HepG2 (cell line): ENCODE measurements around the gene MTURN. TPM values are rescaled to one million over a fixed set of nuclear protein-coding genes. Genes with fewer than 3 reads are reported as not detected.

Source experiments
- ARID2 ChIP-seq: sonication (generic); formaldehyde crosslinking; IDR thresholded peaks from 2 replicates; pipeline ENCODE4 v1.8.1; 2022; ENCODE audit warnings: mild to moderate bottlenecking, missing genetic modification reagents, borderline replicate concordance
- BATF2 ChIP-seq: sonication (generic); formaldehyde crosslinking; IDR thresholded peaks from 2 replicates; pipeline ENCODE4 v1.8.0; 2022; ENCODE audit warnings: mild to moderate bottlenecking, missing genetic modification reagents, moderate library complexity
- CSRNP1 ChIP-seq: sonication (generic); formaldehyde crosslinking; IDR thresholded peaks from 2 replicates; pipeline ENCODE4 v1.8.1; 2023; ENCODE audit warnings: mild to moderate bottlenecking, missing genetic modification reagents
- E2F2 ChIP-seq: sonication (generic); formaldehyde crosslinking; IDR thresholded peaks from 2 replicates; pipeline ENCODE4 v1.4.0; 2020; ENCODE audit warnings: missing genetic modification reagents, borderline replicate concordance
- KDM4B ChIP-seq: sonication (generic); formaldehyde crosslinking; IDR thresholded peaks from 2 replicates; pipeline ENCODE4 v1.4.0; 2020; ENCODE audit warnings: missing genetic modification reagents
- KLF15 ChIP-seq: sonication (generic); formaldehyde crosslinking; IDR thresholded peaks from 2 replicates; pipeline ENCODE4 v1.8.1; 2023; ENCODE audit warnings: borderline replicate concordance, mild to moderate bottlenecking, inconsistent platforms, missing genetic modification reagents, mixed read lengths
- SALL1 ChIP-seq: sonication (generic); formaldehyde crosslinking; IDR thresholded peaks from 2 replicates; pipeline ENCODE4 v1.8.0; 2022; ENCODE audit warnings: mild to moderate bottlenecking, missing genetic modification reagents
- SIX4 ChIP-seq: sonication (generic); formaldehyde crosslinking; IDR thresholded peaks from 2 replicates; pipeline ENCODE4 v1.4.0; 2020; ENCODE audit warnings: missing genetic modification reagents
- ZBTB14 ChIP-seq: sonication (generic); formaldehyde crosslinking; IDR thresholded peaks from 2 replicates; pipeline ENCODE4 v1.4.0; 2020; ENCODE audit warnings: missing genetic modification reagents
- ZBTB43 ChIP-seq: sonication (generic); formaldehyde crosslinking; conservative IDR thresholded peaks from 2 replicates; pipeline ENCODE4 v1.4.0; 2020; ENCODE audit warnings: missing genetic modification reagents
- ZNF230 ChIP-seq: sonication (generic); formaldehyde crosslinking; IDR thresholded peaks from 2 replicates; pipeline ENCODE4 v1.4.0; 2020; ENCODE audit warnings: mild to moderate bottlenecking, missing genetic modification reagents
- ZNF468 ChIP-seq: sonication (generic); formaldehyde crosslinking; IDR thresholded peaks from 2 replicates; pipeline ENCODE4 v1.8.0; 2022; ENCODE audit warnings: mild to moderate bottlenecking, moderate library complexity, missing genetic modification reagents
- ZNF549 ChIP-seq: sonication (generic); formaldehyde crosslinking; IDR thresholded peaks from 2 replicates; pipeline ENCODE4 v1.5.0; 2020; ENCODE audit warnings: missing genetic modification reagents
- ZNF550 ChIP-seq: sonication (generic); formaldehyde crosslinking; IDR thresholded peaks from 2 replicates; pipeline ENCODE4 v1.4.0; 2020; ENCODE audit warnings: mild to moderate bottlenecking, missing genetic modification reagents, borderline replicate concordance
- ZNF576 ChIP-seq: sonication (generic); formaldehyde crosslinking; IDR thresholded peaks from 2 replicates; pipeline ENCODE4 v1.4.0; 2020; ENCODE audit warnings: mild to moderate bottlenecking, missing genetic modification reagents
- ZNF615 ChIP-seq: sonication (generic); formaldehyde crosslinking; IDR thresholded peaks from 2 replicates; pipeline ENCODE4 v1.5.0; 2020; ENCODE audit warnings: mild to moderate bottlenecking, missing genetic modification reagents, borderline replicate concordance
- ZNF639 ChIP-seq: conservative IDR thresholded peaks from 2 replicates; pipeline ENCODE4 v1.6.1; 2018; ENCODE audit warnings: missing genetic modification reagents
- ZNF777 ChIP-seq: sonication (generic); formaldehyde crosslinking; IDR thresholded peaks from 2 replicates; pipeline ENCODE4 v1.4.0; 2020; ENCODE audit warnings: missing genetic modification reagents
- ZNF788 ChIP-seq: sonication (generic); formaldehyde crosslinking; IDR thresholded peaks from 2 replicates; pipeline ENCODE4 v1.5.0; 2020; ENCODE audit warnings: mild to moderate bottlenecking, missing genetic modification reagents, borderline replicate concordance
- ZSCAN25 ChIP-seq: sonication (generic); formaldehyde crosslinking; IDR thresholded peaks from 2 replicates; pipeline ENCODE4 v1.8.0; 2022; ENCODE audit warnings: mild to moderate bottlenecking, missing genetic modification reagents
- polyA plus RNA-seq, 8 experiments: library from polyadenylated mRNA; depleted of rRNA in 3 of 8; stranded (reverse) in 7 of 8; unstranded in 1 of 8; fragments of >200 nt; fragmentation: Illumina TruSeq in 4 of 8; extraction: Trizol in 4 of 8; gene quantifications; 2 replicates each; pipeline versions ENCODE4 v1.2.1 to v1.2.3, GENCODE V29; 2011 to 2016; ENCODE audit warnings: low read depth in 4 of 8, missing spikeins in 1 of 8, mixed read lengths in 1 of 8; ENCODE audit not compliant: insufficient read depth in 1 of 8
- total RNA-seq, 5 experiments: library from RNA; depleted of rRNA; stranded (reverse); fragments of >200 nt; fragmentation: Illumina TruSeq; extraction: Trizol; gene quantifications; 2 replicates each; pipeline ENCODE4 v1.2.3, GENCODE V29; 2016; ENCODE audit warnings: low read depth in 1 of 5

Gene MTURN
- total and polyA plus RNA-seq, 2 of the 13 experiments (the other 11 are each of a cell fraction or from before 2014, with no cell fraction given) = 5.7 to 7.2 TPM

GRCh38 chr7:30135301-30136116 is 723 bp downstream of the MTURN start (continued):
- TF ChIP-seq SALL1 (CRISPR knock-in tag) (peak; percentile 62; the same call in 1 of the 2 replicates), ZNF576 (no peak), ZBTB14 (peak; percentile 74), KLF15 (CRISPR knock-in tag) (no peak), ARID2 (0 out of 2 replicates have a peak, but pooled peaks have one; percentile 23), BATF2 (0 out of 2 replicates have a peak, but pooled peaks have one; percentile 40), E2F2 (no peak), ZNF777 (CRISPR knock-in tag) (peak; percentile 77), KDM4B (no peak), ZNF549 (no peak), SIX4 (CRISPR knock-in tag) (no peak), CSRNP1 (peak; percentile 26; the same call in 1 of the 2 replicates), ZNF468 (no peak), ZNF615 (CRISPR knock-in tag) (no peak), ZNF788 (peak; percentile 59; the same call in 1 of the 2 replicates), ZNF639 (no peak), ZBTB43 (CRISPR knock-in tag) (peak; percentile 97), ZNF550 (CRISPR knock-in tag) (0 out of 2 replicates have a peak, but pooled peaks have one; percentile 56), ZNF230 (CRISPR knock-in tag) (0 out of 2 replicates have a peak, but pooled peaks have one; percentile 40), ZSCAN25 (CRISPR knock-in tag) (peak; percentile 66)
